ENCODE data around the gene MAT2A.
"Not testable (repeated sequence)": the region's sequence is repeated elsewhere in the genome, so short reads cannot be mapped to it uniquely, and the experiment has no call there.

MAT2A gene

DNA sequence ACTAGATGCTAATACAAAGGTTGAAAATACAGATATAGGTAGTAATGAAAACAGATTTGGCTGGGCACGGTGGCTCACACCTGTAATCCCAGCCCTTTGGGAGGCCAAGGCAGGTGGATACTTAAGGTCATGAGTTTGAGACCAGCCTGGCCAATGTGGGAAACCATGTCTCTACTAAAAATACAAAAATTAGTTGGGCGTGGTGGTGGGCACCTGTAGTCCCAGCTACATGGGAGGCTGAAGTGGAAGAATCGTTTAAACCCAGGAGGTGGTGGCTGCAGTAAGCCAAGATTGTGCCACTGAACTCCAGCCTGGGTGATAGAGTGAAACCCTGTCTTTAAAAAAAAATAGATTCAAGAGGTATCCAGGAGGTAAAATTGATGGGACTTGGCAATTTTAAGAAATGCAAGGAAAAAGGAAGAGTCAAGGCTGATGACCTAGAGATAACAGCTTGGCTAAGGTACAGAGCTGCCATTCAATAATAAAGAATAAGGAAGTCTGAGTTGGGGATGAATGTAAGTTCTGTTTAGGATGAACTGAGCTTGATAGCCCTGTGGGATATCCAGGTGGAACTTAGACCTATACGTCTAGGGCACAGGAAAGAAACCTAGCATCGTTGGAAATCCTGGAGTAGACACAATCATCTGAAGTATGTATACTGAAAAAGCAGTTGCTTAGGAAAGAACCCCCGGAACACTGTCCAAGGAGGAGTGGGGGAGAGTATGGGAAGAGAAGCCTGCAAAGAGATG lies 9.1 kb downstream of the MAT2A start:
- DNase-seq = no peak

DNA sequence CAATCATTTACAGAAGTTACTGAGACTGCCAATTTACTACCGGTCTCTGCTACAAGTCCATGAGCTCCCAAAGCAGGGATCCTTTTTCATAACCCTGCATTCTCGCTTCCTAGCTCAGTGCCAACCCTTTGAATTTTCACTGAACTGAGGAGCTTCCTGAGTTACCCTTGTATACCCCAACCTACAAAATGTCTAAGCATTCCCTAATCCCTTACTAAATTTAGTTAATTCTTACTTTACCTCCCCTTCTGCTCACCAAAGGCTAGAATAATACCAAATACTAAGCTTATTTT lies 9.6 kb downstream of the MAT2A start:
- DNase-seq = no peak

DNA sequence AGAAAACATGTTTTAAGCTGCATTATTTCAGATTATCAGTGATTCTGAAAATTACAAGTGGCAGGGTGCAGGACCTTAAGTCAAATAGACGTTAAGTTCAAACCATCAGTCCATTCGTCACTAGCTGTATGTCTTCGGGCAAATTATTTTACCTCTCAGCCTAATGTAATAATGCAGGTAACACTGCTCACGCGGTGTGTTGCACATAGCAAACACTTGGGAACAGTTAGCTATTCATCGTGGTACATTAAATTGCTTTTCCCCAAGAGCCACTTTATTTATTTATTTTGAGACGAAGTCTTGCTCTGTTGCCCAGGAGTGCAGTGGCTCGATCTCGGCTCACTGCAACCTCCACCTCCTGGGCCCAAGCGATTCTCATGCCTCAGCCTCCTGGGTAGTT lies 10.1 kb downstream of the MAT2A start:
- no peak for DNase-seq

DNA sequence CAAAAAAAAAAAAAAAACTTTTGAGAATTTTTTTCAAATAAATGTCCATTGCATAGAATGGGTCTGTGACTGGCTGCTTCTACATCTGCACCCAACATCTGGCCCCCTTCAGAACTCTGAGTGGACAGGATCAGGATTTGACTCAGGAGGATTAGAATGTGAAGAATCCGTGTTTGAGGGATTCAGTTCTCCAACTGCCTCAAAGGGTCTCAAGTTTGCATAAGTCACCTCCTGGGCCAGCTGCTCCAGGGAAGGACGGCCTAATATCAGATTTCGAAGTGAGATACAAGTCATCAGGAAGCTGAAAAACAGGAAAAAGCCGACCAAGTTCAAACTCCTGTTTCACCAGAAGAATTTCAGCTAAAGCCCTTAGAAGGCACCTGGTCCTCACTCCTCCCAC lies 10.9 kb downstream of the MAT2A start:
- DNase-seq = no peak

DNA sequence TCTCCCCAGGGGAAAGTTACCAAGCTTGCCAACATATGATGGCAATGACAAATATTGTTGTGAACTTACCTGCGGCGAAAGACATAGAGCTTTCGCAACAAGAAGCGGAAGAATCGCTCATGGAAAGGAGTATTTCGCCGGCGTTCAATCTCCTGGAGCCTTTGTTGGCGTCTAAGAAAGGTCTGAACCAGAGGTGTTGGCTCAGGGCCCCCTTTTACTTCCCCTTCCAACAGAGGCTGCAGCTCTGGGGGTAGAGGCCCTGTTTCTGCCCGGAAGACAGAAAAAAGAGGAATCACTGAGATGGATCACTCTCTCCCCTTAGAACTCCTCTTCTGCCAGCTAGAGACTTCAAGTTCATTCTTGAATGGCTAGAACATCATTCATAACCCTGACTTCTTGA lies 11.5 kb downstream of the MAT2A start:
- no peak for DNase-seq

DNA sequence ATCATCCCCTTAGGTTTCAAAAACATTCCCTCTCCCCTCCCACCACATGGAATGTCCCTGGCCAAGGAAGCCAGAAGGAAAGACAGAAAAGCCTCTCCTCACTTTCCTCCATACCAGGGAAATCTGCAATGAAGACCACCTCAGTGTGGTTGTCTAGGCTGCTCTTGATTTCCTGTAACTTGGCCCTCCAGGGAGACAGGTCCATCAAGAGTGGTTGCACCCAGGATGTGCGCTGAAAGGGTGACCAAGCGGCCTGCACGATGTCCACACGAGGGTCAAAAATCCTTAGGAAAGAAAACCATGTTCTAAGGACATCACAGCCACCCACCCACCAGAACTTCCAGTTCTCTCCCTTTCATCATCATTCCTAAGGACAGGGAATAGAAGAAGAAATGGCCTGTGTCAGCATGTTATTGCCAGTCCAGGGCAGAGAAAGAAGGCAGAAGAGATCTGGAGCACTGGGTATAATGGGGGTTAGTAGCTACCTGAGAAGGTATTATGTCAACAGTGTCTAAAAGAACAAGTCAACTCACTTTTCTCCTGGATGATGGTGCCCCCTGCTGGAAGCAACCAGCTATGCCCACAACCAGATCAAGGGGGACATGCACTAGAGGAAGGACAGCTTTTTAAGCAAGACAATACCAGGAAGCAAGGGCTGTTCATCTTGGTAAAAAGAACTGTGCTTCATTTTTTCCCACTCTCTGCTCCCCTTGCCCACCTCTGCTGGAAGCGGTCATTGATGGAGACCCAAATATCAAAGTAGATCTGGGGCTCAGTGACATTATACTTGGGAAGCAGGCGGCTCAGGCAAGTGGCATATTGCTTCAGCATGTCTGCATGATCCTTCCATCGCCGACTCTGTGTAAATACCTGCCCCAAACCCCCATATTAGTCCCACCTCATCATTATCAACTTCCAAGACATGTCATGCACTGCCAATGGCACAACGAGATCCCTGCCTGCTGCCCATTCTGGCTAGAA lies 13.0 kb downstream of the MAT2A start:
- DNase-seq = peak; percentile 87

DNA sequence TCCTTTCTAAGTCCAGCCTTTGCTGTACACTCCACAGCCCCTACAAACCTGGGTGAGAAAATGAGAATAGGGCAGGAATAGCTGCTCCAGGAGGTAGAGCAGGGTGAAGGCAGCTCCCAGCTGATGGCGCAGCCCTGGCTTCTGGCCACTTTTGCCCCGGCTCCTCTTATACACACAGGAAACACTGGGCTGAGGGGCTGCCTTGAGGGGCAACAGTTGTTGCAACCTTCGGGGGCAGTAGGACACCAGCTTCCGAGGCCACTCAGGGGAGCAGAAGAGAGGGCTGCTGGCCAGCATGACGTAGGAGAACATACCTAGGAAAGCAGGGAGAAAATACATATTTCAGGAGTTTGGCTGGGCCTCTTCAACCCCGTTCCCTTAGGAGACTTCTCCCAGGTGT lies 14.2 kb downstream of the MAT2A start:
- no peak for DNase-seq

DNA sequence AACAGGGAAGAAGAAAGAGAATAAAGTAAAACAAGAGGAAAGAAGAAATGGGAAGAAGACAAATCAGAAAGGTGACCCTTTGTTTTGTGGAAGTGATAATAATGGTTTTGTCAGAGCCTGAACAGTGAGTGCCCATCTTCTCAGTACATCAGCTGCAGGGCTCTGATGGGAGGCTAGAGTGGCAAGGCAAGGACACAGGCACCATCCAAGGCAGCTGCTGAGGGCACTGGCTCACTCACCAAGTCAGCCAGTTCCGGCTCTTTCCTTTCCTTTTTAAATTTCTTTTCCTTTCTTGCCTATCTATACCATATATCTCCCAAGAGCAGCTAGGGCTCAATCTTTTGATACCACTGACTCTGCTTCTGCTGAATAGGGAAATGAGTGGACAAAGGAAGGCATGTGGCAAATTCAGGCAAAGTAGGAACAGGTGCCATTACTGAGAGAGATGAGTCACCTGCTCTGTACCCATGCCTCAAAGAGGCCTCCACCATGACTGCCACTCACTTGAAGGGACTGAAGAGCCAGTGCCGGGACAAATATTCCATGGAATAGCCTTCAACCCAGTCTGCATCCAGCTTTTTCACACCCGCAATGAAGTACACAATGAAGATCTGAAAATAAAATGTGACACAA lies 16.1 kb downstream of the MAT2A start:
- DNase-seq = no peak

DNA sequence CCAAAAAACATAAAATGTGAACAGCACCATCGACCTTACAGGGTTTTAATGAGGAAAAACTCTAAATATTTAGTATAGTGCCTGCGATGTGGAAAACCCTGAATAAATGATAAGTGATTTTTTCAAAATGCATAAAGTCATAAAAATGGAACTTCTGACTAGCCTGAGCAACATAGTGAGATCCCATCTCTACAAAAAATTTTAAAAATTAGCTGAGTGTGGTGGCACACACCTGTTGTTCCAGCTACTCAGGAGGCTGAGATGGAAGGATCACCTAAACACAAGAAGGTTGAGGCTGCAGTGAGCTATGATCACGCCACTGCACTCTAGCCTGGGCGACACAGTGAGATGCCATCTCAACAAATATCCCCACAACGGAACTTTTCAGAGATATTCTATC lies 18.2 kb downstream of the MAT2A start:
- no peak for DNase-seq

DNA sequence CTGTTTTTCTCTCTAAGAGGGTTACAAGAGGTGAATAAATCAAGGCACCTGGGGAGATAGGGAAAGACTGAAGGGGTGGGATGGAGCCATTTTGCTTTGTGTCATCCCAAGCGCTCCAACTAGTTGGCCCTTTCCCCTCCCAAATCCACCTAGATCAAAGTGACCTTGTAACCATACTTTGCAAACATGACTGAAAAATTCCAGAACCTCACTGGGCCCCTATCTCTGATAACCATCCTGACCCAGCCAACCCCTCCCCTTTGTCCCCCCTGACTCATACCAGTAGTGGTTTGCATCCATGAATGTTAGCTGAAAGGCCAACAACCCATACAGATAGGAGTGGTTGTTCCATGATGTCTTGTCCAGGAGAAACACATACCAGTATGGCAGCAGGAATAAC lies 19.2 kb downstream of the MAT2A start:
- DNase-seq = no peak

DNA sequence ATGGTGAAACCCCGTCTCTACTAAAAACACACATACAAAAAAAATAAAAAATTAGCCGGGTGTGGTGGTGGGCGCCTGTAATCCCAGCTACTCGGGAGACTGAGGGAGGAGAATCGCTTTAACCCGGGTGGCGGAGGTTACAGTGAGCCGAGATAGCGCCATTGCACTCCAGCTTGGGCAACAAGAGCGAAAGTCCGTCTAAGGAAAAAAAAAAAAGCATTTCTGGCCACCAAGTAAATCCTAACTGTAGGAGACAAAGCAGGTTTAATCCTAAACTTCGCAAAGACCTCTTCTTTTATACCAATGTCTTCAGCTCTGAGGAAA lies 21.4 kb downstream of the MAT2A start:
- not testable (repeated sequence) for DNase-seq

DNA sequence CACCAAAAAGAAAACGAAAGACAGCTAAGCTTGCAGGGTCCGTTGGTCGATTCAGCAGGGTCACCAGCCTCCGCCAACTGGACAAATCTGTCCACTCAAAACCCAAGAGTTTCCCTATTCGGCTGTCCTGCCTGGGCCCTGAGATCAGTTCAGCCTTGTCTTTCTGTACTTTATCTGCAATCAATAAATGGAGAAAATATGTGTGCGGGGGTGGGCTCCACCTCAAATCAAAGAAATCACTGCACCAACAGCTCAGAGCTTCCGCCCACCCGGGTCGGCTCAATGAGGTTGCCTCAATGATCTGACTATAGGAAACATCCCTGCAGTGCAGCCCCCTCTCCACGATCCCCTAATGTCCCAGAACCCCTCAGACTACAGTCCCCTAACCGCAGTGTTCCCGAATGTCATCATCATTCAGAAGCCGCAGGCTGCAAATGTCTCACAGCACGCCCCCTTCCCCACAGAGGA lies 21.9 kb downstream of the MAT2A start:
- no peak for DNase-seq

DNA sequence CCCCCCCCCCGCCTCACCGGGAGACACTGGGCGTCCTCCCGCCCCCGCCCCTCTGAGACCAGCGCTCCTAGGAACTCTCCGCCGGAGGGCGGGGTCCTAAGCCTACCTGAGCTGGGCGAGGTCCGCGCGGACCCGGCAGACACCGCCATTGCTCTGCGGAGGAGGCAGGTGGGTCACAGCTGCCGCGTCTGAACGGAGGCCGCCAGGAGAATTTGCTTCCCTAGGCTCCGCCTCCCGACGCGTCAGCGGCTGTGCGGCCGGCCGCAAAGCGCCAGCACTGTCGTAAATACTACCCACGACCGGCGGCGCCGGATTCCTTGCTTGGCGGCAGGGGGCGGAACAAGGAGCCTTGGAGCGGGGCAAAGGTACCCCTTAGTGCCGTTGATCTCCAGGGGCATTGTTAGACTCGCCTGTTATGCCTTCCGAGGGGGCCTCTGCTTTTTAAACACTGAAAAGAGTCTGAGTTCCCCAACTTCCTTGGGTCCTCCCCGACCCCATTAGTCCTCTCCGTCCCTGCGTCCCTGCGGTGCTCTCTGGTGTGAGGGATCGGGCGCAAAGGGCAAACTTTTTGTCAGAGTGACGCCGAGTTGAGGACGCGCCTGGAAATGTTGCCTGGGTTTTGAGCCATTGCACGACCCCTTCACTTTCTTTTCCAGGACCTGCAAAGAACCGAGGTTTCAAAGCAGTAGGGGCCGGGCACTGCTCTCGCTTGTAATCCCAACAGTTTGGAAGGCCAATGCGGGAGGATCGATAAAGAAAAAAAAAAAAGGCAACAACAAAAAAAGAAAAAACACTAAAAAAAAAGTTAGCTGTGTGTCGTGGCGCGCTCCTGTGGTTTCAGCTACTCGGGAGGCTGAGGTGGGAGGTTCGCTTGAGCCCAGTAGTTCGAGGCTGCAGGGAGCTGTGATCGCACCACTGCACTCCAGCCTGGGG lies 22.6 kb downstream of the MAT2A start, which contains the start of gene GGCX:
GGCX (minus strand) TSS at position 214 of the 933 bp plus-strand sequence; CDS start at position 149, 65 bp downstream.
- peak; percentile 97 for DNase-seq

DNA sequence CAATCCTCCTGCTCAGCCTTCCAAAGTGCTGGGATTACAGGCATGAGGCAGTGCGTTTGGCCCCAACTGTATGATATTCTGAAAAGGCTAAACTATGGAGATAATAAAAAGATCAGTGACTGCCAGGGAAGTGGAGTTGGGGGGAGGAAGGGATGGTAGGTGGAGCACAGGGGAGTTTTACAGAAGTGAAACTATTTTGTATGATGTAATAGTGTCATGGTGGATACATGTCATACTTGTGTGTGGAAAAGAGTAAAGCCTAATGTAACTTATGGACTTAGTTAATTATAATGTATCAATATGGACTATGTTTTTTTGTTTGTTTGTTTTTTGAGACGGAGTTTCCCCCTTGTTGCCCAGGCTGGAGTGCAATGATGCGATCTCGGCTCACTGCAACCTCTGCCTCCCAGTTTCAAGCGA lies 25.2 kb downstream of the MAT2A start:
- no peak for DNase-seq

DNA sequence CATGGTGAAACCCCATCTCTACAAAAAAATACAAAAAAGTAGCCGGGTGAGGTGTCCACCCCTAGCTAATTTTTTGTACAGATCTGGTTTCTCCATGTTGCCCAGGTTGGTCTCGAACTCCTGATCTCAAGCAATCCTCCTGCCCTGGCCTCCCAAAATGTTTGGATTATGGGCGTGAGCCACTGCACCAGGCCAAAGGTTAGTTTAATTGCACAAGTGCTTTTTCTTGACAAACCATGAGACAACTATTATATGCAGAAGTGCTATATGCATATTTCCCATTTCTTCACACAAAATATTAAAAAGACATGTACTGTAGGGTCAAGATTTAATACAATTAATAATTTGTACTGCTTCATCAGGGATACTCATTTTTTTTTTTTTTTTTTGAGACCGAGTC lies 27.3 kb downstream of the MAT2A start:
- no peak for DNase-seq

DNA sequence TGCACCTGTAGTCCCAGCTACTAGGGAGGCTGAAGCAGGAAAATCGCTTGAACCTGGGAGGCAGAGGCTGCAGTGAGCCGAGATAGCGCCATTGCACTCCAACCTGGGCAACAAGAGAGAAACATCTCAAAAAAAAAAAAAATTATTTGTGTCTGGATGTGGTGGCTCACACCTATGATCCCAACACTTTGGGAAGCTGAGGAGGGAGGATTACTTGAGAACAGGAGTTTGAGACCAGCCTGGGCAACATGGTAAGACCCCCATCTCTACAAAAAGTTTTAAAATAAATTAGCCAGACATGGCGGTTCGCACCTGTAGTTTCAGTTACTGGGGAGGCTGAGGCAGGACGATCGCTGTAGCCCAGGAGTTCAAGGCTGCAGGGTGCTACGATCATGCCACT lies 36.8 kb downstream of the MAT2A start:
- no peak for DNase-seq

DNA sequence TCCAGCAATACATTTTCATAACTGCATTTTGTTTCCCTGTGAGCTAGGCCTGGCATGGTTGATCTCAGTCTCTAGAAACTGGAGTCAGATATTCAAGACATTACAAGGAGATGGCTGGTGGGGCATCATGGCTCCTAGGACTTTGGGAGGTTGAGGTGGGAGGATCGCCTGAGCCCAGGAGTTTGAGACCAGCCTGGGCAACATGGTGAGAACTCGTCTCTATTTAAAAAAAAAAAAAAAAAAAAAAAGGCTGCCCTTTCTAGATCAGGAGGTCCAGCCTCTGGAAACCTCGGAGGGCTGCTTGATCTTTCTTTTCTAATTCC lies 38.1 kb downstream of the MAT2A start:
- DNase-seq = no peak

DNA sequence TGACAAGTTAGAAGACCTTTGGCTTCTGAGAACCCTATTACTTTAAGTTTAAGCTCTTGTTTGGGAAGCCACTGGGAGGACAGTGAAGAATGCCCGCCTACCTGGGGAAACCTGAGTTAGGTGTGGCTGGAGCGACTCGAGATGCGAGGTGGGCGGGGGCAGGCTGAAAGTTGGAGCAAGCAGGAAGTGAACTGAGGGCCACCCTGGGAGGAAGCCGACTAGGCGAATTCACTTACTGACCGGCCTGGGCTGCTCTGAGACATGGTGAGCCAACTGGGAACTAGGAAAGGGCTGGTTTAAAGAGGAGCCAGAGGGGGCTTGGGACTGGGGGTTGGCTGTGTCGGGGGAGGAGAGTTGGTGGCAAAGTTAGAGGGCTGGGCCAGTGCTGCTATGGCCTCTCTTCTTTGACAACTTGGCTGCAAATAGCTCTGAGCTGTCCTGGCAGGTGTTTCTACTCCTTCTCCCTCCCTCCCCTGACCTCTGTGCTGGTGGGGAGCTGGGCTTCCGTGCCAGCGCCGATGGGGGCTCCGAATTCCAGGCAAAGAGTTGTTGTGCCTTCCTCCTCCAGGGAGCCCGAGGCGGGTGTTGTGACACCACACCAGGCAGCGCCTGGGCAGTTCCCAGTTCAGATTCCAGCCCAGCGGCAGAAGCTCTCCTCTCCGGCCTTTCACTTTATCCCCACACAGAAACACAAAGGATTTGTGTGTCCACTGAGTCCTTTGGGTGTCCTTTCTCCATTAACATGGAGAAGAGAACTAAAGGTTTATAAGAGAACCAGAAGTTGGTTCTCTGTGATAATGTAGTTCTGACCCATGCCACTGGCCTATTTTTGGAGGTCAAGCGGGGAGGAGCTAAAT lies 38.6 kb downstream of the MAT2A start, which contains the start of gene VAMP8:
VAMP8 (plus strand) TSS at position 201 of the 857 bp plus-strand sequence; CDS start at position 262, 61 bp downstream.
- DNase-seq = peak; percentile 59

DNA sequence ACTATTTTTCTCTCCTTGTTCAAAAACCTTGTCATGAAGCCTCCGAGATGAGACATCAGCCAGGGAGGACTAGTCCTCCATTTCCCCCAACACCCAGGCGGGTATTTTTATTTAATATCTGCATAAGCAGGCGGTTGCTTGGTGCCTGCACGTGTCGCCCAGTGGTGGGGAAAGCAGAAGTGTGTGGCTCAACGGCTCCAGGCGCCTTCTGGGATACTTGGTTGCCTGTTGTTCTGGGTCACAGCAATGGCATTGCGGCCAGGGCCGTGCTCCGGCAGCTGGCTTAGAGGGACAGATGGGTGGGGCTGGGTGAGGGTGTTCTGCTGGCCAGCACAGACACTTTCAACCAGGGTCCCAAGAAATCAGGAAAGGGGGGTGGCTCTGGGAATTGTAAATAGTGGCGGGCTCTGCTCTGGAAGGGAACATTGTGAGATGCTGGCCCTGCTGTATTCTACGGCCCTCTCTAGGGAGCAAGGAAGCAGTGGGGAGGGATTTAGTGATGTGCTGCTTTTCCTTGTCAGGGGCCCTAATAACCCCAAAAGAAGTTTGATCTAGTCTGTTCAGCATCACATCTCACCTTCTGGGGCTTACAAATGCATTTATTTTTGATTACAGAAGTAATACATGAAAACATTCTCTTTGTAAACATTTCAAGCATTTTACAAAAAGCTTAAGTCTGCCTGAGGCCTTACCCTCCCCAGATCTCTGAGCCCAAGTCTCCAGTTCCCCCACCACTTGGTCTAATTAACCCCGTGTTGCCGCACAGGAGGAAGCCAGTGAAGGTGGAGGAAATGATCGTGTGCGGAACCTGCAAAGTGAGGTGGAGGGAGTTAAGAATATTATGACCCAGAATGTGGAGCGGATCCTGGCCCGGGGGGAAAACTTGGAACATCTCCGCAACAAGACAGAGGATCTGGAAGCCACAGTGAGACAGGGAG lies 39.5 kb downstream of the MAT2A start:
- DNase-seq = peak; percentile 29

DNA sequence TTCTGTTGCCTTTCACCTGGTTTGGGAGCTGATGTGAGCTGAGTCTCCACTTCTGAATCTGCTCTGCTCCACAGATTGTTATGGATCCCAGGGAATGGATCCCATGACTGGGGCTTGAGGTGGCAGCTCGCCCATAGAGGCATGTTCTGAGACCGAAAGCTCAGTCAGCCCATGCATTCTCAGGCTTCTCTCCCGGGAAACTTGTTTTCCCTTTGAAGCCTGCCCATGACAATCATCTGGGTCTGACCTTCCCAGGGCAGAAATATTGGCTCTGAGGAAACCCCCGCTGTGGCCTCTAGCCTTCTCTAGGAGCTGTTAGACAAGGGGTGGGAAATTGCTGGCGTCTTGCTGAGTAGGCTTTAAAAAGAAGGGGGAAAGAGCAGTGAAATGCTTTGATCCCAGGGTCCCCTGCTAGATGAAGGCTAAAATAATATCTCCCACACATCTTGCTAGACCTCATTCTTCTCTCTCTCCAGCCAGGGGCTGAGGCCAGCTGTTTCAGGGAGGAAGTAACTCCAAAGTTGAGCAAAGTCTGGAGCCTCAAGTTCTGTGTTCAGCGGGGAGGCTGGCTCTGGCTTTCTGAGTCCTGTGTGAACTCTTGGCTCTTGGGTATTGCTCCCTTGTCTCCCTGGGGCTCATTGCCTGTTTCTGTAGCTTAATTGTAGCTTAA lies 40.4 kb downstream of the MAT2A start:
- no peak for DNase-seq

Measured in activated CD4-positive, alpha-beta T cell treated with anti-CD3 and anti-CD28 coated beads, Interleukin-2, amount 50 U/mL, for 16 hours (primary cell).